ENCODE data around the gene GRM7.

GRCh38 chr3:7632305-7632704 lies 771.4 kb downstream of the GRM7 start:
- TF ChIP-seq, protein P1, sequence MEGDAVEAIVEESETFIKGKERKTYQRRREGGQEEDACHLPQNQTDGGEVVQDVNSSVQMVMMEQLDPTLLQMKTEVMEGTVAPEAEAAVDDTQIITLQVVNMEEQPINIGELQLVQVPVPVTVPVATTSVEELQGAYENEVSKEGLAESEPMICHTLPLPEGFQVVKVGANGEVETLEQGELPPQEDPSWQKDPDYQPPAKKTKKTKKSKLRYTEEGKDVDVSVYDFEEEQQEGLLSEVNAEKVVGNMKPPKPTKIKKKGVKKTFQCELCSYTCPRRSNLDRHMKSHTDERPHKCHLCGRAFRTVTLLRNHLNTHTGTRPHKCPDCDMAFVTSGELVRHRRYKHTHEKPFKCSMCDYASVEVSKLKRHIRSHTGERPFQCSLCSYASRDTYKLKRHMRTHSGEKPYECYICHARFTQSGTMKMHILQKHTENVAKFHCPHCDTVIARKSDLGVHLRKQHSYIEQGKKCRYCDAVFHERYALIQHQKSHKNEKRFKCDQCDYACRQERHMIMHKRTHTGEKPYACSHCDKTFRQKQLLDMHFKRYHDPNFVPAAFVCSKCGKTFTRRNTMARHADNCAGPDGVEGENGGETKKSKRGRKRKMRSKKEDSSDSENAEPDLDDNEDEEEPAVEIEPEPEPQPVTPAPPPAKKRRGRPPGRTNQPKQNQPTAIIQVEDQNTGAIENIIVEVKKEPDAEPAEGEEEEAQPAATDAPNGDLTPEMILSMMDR (conservative IDR thresholded peaks at IDR 0.05; ENCODE audit: low read depth, low read length): no peak
- TF ChIP-seq RFX5 (IDR thresholded peaks at IDR 0.05; ENCODE audit: low read depth, low read length) (no peak), FOS (IDR thresholded peaks at IDR 0.05; ENCODE audit: low read depth, low read length) (no peak), MAFK (IDR thresholded peaks at IDR 0.05; ENCODE audit: low read depth, low read length) (0 out of 2 replicates have a peak, but pooled peaks have one; percentile 2)

All from IMR-90 (cell line).